Pancreas (tissue), 10 donors: ENCODE results near the gene WDR12. TPM values are rescaled to one million over a fixed set of nuclear protein-coding genes. Genes with fewer than 3 reads are reported as not detected.
A peak's percentile ranks its signal among the peaks of the same experiment; 100 is the strongest.
"Not testable (repeated sequence)": the region's sequence is repeated elsewhere in the genome, so short reads cannot be mapped to it uniquely, and the experiment has no call there.

Experiments used
- ATAC-seq, 4 donors: fragments of 200-7000 bp; cut with Tn5 transposase; one replicate each; pipeline versions ENCODE4 v1.8.0 to v1.9.1; 2020; ENCODE audit warnings: mild to moderate bottlenecking in 4 of 4, moderate library complexity in 4 of 4
- DNase-seq, 6 donors: peaks; one replicate each; pipeline ENCODE4 v3.0.0-alpha.2; 2020
- FAIRE-seq: peaks from 2 replicates; lab custom pipeline; 2012; peaks lifted over from hg19 to GRCh38; lab: Jason Lieb, UNC
- H3K27ac ChIP-seq, 4 donors: fragments of 200-600 bp; sonication (generic); 1 replicate in 3 of 4; 2 replicates in 1 of 4; pipeline versions ENCODE4 v1.5.0 to v1.8.0; 2020
- H3K27me3 ChIP-seq, 4 donors: fragments of 200-600 bp; one replicate each; pipeline ENCODE4 v1.8.0; 2021
- H3K36me3 ChIP-seq, 3 donors: fragments of 200-600 bp; sonication (generic) in 1 of 3; one replicate each; pipeline versions ENCODE4 v1.5.0 to v1.8.0; 2020 to 2021
- H3K4me1 ChIP-seq, 3 donors: fragments of 200-600 bp; one replicate each; pipeline ENCODE4 v1.8.0; 2021
- H3K4me3 ChIP-seq, 4 donors: fragments of 200-600 bp; sonication (generic) in 2 of 4; one replicate each; pipeline versions ENCODE4 v1.5.0 to v1.8.0; 2020 to 2021
- H3K9me3 ChIP-seq, 4 donors: fragments of 200-600 bp; one replicate each; pipeline ENCODE4 v1.8.0; 2021
- WGBS, 2 donors: extraction: QIAGEN DNeasy Blood & Tissue Kit; methylation state at CpG; one replicate each; pipeline ENCODE4 v1.1.7; 2013; 5-methylcytosine and 5-hydroxymethylcytosine counted together
- intact Hi-C, 3 donors: fragments of 100-400 bp; cut with DNase I; formaldehyde crosslinking; loops; one replicate each; pipeline versions ENCODE4 v1.11.1 to v1.14.2; 2022
- polyA plus RNA-seq, 2 donors: library from polyadenylated mRNA; stranded (reverse); fragments of 200-250 nt; gene quantifications; one replicate each; pipeline ENCODE4 v1.2.3, GENCODE V29; 2013
- total RNA-seq, 6 donors: library from RNA; stranded (reverse); fragmentation: NEBNext Ultra II Directional in 4 of 6; extraction: Animal tissue kit (Norgen Biotek cat#: 25700) in 4 of 6; gene quantifications; one replicate each; pipeline versions ENCODE4 v1.2.1 to v1.2.4, GENCODE V29; 2021 to 2023
- TF ChIP-seq, protein P1 (sequence below), 4 donors: fragments of 200-600 bp; sonication (generic) in 3 of 4; IDR thresholded peaks; one replicate each; pipeline versions ENCODE4 v1.5.0 to v1.8.0; 2021; ENCODE audit warnings: antibody characterized with exemption in 4 of 4
- donor health status: healthy with polysubstance abuse.
- donor health status: DM: no; HTN: no; CAD: no; lungs with moderate emphysema.
- donor health status: DM: no; HTN: no; CAD: no.
- donor health status: control.
- donor health status: control.
- donor health status: Bipolar disorder and iron deficiency.
- donor health status: DM: yes; HTN: yes; CAD: no.
- donor health status: DM: no; HTN: no; CAD: no.
- donor health status: DM: no; HTN: no; CAD: no.
- donor health status: DM: yes; HTN: yes; CAD: no.

Gene WDR12
- total and polyA plus RNA-seq, 8 donors: 5.4 to 17.5 (median 14.7) TPM

DNA sequence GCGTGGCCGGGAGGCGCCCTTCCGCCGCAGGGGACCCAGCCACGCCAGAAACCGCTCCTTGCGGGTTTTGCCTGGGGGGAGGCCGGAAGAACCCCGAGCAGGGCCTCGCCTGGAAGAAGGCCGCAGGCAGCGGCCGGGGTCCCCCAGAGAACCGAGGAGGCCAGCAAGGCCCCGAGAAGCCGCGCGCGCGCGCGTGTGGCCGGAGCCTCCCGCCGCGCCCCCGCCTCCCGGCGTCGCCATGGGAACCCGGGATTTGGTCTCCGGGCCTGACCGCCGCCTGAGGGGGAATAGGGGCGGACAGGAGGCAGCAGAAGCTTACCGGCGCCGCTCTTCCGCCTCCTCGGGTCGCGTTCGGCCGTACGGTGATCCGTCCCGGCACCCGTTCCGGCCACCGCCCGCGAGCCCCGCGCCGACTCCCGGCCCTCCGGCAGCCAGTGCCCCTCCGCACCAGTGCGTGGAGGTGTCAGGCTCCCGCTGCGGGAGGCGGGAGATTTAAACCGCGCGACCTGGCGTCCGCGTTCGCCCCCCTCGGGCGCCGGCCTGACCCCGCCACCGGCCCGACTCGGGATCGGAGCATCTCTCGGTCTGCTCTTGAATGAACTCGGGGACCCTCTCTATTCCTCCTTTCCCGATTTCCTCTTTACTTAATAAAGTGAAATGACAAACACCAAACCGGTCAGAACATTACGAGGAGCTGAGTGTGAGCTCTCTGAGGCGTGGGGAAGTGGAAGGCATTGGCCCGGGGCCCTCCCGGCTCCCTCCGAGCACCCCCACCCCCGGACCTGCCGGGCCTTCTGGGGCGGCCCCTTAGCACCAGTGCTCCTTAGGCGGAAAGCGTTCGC is 40.0 kb downstream of the WDR12 start, which contains the start of gene ICA1L:
TSS of gene ICA1L (minus strand) at position 467 of the 842 bp plus-strand sequence. CDS start 42,757 bp downstream, outside the sequence.
- intact Hi-C loops: no loop called here
- H3K9me3 ChIP-seq: no peaks in the 10 kb centered on the region

DNA sequence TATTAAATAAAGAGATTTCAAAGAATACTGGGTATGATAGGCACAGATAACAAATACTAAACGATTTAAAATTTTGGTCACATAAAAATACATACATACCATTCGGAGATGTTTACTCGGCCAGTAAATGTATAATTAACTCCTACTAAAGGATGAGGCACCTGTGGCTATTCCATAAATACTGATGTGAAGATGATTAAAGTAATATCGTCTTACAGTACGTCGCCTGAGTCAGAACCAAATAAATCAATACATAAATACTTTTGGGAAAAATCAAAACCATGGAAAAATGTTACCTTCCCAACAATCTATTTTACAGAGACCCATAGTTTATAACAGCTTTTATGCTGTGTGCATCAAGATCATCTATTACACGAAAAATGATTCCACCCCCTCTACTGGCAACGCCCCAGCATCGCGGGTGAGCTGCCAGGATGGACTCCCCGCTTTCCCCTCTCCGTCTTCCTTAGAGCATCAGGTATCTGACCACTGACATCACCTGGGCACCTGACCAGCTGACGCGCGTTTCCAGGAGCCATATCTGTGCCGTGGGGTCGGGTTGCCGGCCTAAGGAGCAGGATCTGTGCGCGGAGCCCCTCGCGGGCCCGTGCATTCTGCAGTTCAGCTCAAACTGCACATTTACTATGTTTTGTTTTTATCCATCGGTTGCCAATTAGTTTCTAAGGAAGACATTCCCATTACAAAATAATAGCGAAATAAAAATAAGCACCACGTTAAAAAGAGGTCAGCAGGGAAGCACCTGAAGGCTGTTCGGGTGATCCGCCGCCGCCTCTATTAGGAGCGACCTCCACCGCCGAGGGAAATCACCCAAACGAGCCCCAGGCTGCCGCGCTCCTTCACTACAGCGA is 40.8 kb downstream of the WDR12 start:
- DNase-seq: peak; percentile 58 to 75 (median 68)
- peak overlapping the region; percentile 72 to 84 (median 78) for H3K27ac ChIP-seq
- no peaks in the 10 kb centered on the region for H3K36me3 ChIP-seq
- peak; percentile 9 for FAIRE-seq
- 1 to 2% methylated on average over 37 of the region's 37 CpGs for WGBS, 2 donors
- no peaks in the 10 kb centered on the region for H3K27me3 ChIP-seq
- H3K9me3 ChIP-seq: no peaks in the 10 kb centered on the region
- peaks cover 0 to 6% (median 0%) of the 10 kb centered on the region in 3 donors for H3K4me1 ChIP-seq
- TF ChIP-seq, protein P1, sequence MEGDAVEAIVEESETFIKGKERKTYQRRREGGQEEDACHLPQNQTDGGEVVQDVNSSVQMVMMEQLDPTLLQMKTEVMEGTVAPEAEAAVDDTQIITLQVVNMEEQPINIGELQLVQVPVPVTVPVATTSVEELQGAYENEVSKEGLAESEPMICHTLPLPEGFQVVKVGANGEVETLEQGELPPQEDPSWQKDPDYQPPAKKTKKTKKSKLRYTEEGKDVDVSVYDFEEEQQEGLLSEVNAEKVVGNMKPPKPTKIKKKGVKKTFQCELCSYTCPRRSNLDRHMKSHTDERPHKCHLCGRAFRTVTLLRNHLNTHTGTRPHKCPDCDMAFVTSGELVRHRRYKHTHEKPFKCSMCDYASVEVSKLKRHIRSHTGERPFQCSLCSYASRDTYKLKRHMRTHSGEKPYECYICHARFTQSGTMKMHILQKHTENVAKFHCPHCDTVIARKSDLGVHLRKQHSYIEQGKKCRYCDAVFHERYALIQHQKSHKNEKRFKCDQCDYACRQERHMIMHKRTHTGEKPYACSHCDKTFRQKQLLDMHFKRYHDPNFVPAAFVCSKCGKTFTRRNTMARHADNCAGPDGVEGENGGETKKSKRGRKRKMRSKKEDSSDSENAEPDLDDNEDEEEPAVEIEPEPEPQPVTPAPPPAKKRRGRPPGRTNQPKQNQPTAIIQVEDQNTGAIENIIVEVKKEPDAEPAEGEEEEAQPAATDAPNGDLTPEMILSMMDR (IDR thresholded peaks at IDR 0.05): peak in 1 of 4 donors; percentile 7
- intact Hi-C loops: no loop called here
- peak overlapping the region; percentile 72 to 88 (median 78) for H3K4me3 ChIP-seq
- peak; percentile 74 to 91 (median 84) for ATAC-seq

More for the DNA sequence above, 40.0 kb downstream of the WDR12 start, which contains the start of gene ICA1L:
- H3K4me3 ChIP-seq: peak within 1 kb of the TSS; percentile 72 to 88 (median 78)
- FAIRE-seq (no peak), ATAC-seq (peak; percentile 83 to 91 (median 88)), DNase-seq (peak; percentile 55 to 84 (median 72))
- WGBS, 2 donors: 0 to 1% methylated on average over 73 to 93 of the region's 93 CpGs
- TF ChIP-seq, protein P1 (IDR thresholded peaks at IDR 0.05): no peak
- H3K36me3 ChIP-seq: no peaks in the 10 kb centered on the region
- H3K4me1 ChIP-seq: peaks cover 0 to 6% (median 0%) of the 10 kb centered on the region in 3 donors
- peak within 1 kb of the TSS; percentile 72 to 84 (median 78) for H3K27ac ChIP-seq
- no peaks in the 10 kb centered on the region for H3K27me3 ChIP-seq

DNA sequence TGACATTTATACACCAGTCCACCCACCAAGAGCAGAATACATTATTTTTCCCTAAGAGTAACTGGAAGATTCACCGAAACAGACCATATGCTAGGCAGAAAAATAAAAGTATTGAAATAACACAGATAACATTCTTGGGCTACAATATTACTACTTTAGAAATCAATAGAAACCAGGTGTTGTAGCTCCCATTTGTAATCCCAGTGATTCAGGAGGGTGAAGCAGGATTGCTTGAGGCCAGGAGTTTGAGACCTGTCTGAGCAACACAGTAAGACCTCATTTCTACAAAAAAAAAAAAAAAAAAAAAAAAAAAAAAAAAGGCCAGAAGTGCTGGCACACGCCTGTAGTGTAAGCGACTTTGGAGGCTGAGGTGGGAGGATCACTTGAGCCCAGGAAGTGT is 49.5 kb downstream of the WDR12 start:
- TF ChIP-seq, protein P1 (IDR thresholded peaks at IDR 0.05): no peak
- no peaks in the 10 kb centered on the region for H3K9me3 ChIP-seq
- intact Hi-C loops: no loop called here
- H3K27ac ChIP-seq: no peak overlapping the region
- DNase-seq (peak in 1 of 6 donors; percentile 17), FAIRE-seq (no peak), ATAC-seq (peak; percentile 40 to 77 (median 68))
- 47 to 71% methylated on average over 3 of the region's 3 CpGs for WGBS, 2 donors
- H3K4me3 ChIP-seq: no peak overlapping the region
- no peaks in the 10 kb centered on the region for H3K27me3 ChIP-seq
- no peaks in the 10 kb centered on the region for H3K4me1 ChIP-seq
- H3K36me3 ChIP-seq: no peaks in the 10 kb centered on the region

DNA sequence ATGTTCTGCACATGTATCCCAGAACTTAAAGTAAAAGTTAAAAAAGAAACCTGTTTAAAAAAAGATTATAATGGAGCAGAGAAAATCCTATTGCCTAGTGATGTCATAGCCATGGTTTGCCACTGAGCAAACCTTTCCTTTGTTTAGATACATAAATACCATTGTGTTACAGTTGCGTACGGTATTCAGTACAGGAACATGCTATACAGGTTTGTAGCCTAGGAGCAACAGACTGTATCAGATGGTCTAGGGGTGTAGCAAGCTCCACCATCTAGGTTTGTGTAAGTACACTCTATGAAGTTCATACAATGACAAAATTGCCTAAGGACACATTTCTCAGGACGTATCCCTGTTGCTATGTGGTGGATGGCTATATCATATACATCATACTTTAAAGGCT is 52.9 kb downstream of the WDR12 start:
- Histone ChIP-seq H3K4me1 (no peaks in the 10 kb centered on the region), H3K9me3 (no peaks in the 10 kb centered on the region), H3K36me3 (no peaks in the 10 kb centered on the region), H3K27me3 (no peaks in the 10 kb centered on the region), H3K4me3 (no peak overlapping the region), H3K27ac (no peak overlapping the region)
- intact Hi-C loops: no loop called here
- ATAC-seq (no peak), DNase-seq (no peak), FAIRE-seq (no peak)
- WGBS, 2 donors: 78 to 92% methylated on average over 3 of the region's 3 CpGs
- TF ChIP-seq, protein P1 (IDR thresholded peaks at IDR 0.05): no peak

DNA sequence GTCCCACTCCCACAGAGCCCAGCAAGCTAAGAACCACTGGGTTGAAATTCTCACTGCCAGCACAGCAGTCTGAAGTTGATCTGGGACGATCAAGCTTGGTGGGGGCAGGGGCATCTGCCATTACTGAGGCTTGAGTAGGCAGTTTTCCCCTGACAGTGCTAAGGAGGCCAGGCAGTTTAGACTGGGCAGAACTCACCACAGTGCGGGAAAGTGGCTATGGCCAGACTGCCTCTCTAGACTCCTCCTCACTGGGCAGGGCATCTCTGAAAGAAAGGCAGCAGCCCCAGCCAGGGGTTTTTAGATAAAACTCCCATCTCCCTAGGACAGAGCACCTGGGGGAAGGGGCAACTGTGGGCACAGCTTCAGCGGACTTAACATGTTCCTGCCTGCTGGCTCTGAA is 62.1 kb downstream of the WDR12 start:
- ATAC-seq, intact Hi-C loops, H3K27me3 ChIP-seq, DNase-seq, H3K36me3 ChIP-seq, FAIRE-seq, H3K9me3 ChIP-seq, H3K4me3 ChIP-seq, H3K27ac ChIP-seq, H3K4me1 ChIP-seq: not testable (repeated sequence)
- 65 to 80% methylated on average over 3 of the region's 3 CpGs for WGBS, 2 donors
